Neural progenitor cell (in vitro differentiated cells): ENCODE results near the gene SH3BP5L.

ENCODE experiments used
- EZH2 ChIP-seq: fragments of 200-600 bp; sonication (generic); IDR thresholded peaks from 2 replicates; pipeline ENCODE4 v1.6.1; 2017; ENCODE audit warnings: antibody characterized with exemption, mild to moderate bottlenecking, moderate library complexity
- EZH2phosphoT487 ChIP-seq: fragments of 200-600 bp; sonication (generic); IDR thresholded peaks from 2 replicates; pipeline ENCODE4 v1.6.1; 2017; ENCODE audit warnings: antibody characterized with exemption
- TF ChIP-seq, protein P1 (sequence below): fragments of 200-600 bp; sonication (generic); IDR thresholded peaks from 2 replicates; pipeline ENCODE4 v1.5.1; 2017; ENCODE audit warnings: antibody characterized with exemption, mild to moderate bottlenecking

DNA sequence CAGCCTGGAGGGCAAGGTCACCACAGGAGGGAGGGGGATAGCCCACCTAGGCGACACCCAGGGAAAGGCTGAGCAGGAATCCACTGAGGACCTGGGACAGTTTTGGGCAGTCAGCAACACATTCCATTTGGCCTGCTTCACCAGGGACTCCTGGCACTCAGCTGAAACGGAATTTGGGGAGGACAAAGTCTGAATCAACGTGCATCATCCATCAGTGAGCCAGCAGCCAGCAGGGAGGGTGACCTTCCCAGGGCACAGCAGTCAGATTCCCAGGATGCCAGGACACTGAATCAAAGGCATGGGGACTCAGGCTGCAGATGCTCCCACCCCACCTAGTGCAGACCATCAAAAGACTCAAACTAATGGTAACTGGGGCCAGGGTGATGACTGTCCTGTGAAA is 4.6 kb downstream of the SH3BP5L start:
- TF ChIP-seq, protein P1, sequence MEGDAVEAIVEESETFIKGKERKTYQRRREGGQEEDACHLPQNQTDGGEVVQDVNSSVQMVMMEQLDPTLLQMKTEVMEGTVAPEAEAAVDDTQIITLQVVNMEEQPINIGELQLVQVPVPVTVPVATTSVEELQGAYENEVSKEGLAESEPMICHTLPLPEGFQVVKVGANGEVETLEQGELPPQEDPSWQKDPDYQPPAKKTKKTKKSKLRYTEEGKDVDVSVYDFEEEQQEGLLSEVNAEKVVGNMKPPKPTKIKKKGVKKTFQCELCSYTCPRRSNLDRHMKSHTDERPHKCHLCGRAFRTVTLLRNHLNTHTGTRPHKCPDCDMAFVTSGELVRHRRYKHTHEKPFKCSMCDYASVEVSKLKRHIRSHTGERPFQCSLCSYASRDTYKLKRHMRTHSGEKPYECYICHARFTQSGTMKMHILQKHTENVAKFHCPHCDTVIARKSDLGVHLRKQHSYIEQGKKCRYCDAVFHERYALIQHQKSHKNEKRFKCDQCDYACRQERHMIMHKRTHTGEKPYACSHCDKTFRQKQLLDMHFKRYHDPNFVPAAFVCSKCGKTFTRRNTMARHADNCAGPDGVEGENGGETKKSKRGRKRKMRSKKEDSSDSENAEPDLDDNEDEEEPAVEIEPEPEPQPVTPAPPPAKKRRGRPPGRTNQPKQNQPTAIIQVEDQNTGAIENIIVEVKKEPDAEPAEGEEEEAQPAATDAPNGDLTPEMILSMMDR = no peak
- TF ChIP-seq EZH2 = no peak
- TF ChIP-seq EZH2phosphoT487 = no peak
